ENCODE measurements around the gene EXOC3L1. TPM values are rescaled to one million over a fixed set of nuclear protein-coding genes. Genes with fewer than 3 reads are reported as not detected.
A peak's percentile ranks its signal among the peaks of the same experiment; 100 is the strongest.

Gene EXOC3L1
- total RNA-seq, 1 donor from 2014 or later: 15.6 TPM

- intact Hi-C loops (cut with DNase I): no loop called here
- DNase-seq (peak; percentile 61), ATAC-seq (peak in 1 of 2 donors; percentile 28)
- Histone ChIP-seq H3K27me3 (ENCODE audit: low read depth) (no peaks in the 10 kb centered on the region), H3K27ac (no peak overlapping the region), H3K4me1 (peaks cover 28% of the 10 kb centered on the region), H3K36me3 (peaks cover 78% of the 10 kb centered on the region), H3K4me3 (no peak overlapping the region), H3K9me3 (no peaks in the 10 kb centered on the region)
- no peak for TF ChIP-seq CTCF (IDR thresholded peaks at IDR 0.05)
Measured at GRCh38 chr16:67236563-67237395, 46.8 kb upstream of the EXOC3L1 start.

GRCh38 chr16:67235816-67236562, 46.1 kb upstream of the EXOC3L1 start:
- H3K27me3 ChIP-seq (ENCODE audit: low read depth): no peaks in the 10 kb centered on the region
- TF ChIP-seq CTCF (IDR thresholded peaks at IDR 0.05): no peak
- no peak overlapping the region for H3K4me3 ChIP-seq
- H3K36me3 ChIP-seq: peaks cover 86% of the 10 kb centered on the region
- H3K27ac ChIP-seq: no peak overlapping the region
- H3K9me3 ChIP-seq: no peaks in the 10 kb centered on the region
- no peak for DNase-seq
- intact Hi-C loops (cut with DNase I): no loop called here
- peaks cover 20% of the 10 kb centered on the region for H3K4me1 ChIP-seq
- ATAC-seq: no peak

GRCh38 chr16:67234180-67234597, 44.3 kb upstream of the EXOC3L1 start:
- DNase-seq: no peak
- Histone ChIP-seq H3K27me3 (ENCODE audit: low read depth) (no peaks in the 10 kb centered on the region), H3K27ac (no peak overlapping the region), H3K9me3 (no peaks in the 10 kb centered on the region), H3K4me3 (no peak overlapping the region), H3K36me3 (peaks cover 100% of the 10 kb centered on the region), H3K4me1 (peaks cover 2% of the 10 kb centered on the region)
- TF ChIP-seq CTCF (IDR thresholded peaks at IDR 0.05): no peak
- intact Hi-C loops (cut with DNase I): no loop called here
- ATAC-seq: no peak

GRCh38 chr16:67233596-67233995, 43.7 kb upstream of the EXOC3L1 start:
- no peak for TF ChIP-seq CTCF (IDR thresholded peaks at IDR 0.05)
- intact Hi-C loops (cut with DNase I): no loop called here
- Histone ChIP-seq H3K4me1 (peaks cover under 1% of the 10 kb centered on the region), H3K27me3 (ENCODE audit: low read depth) (no peaks in the 10 kb centered on the region), H3K27ac (no peak overlapping the region), H3K9me3 (no peaks in the 10 kb centered on the region), H3K36me3 (peaks cover 100% of the 10 kb centered on the region), H3K4me3 (no peak overlapping the region)
- no peak for DNase-seq
- ATAC-seq: no peak

- intact Hi-C loops (cut with DNase I): no loop called here
- DNase-seq: no peak
- H3K27ac ChIP-seq: no peak overlapping the region
- no peaks in the 10 kb centered on the region for H3K9me3 ChIP-seq
- peaks cover 81% of the 10 kb centered on the region for H3K36me3 ChIP-seq
- TF ChIP-seq CTCF (IDR thresholded peaks at IDR 0.05): no peak
- no peak for ATAC-seq
- H3K27me3 ChIP-seq (ENCODE audit: low read depth): no peaks in the 10 kb centered on the region
- peaks cover 16% of the 10 kb centered on the region for H3K4me1 ChIP-seq
- H3K4me3 ChIP-seq: no peak overlapping the region
Measured at GRCh38 chr16:67230809-67231660, 41.1 kb upstream of the EXOC3L1 start.
